NCI-H1694 (cell line): Measurements from ENCODE around the gene MYO16.

Experiments
- DNase-seq: peaks from one replicate; lab custom pipeline; 2025; lab: John Stamatoyannopoulos, UW

The MYO16 gene

GRCh38 chr13:109154546-109154945, 525.1 kb downstream of the MYO16 start:
- DNase-seq = no peak

GRCh38 chr13:109154966-109155761, 525.8 kb downstream of the MYO16 start:
- no peak for DNase-seq

- no peak for DNase-seq
Measured at GRCh38 chr13:109156181-109156935, 526.9 kb downstream of the MYO16 start.

GRCh38 chr13:109157275-109157674, 527.9 kb downstream of the MYO16 start:
- no peak for DNase-seq

- no peak for DNase-seq
Measured at GRCh38 chr13:109158383-109158782, 529.0 kb downstream of the MYO16 start.

GRCh38 chr13:109159650-109160309, 530.4 kb downstream of the MYO16 start:
- no peak for DNase-seq

GRCh38 chr13:109160357-109160756, 530.9 kb downstream of the MYO16 start:
- DNase-seq = no peak

GRCh38 chr13:109160887-109161669, 531.7 kb downstream of the MYO16 start:
- DNase-seq = no peak

GRCh38 chr13:109162248-109163036, 533.0 kb downstream of the MYO16 start:
- no peak for DNase-seq

- DNase-seq = no peak
Measured at GRCh38 chr13:109163037-109163379, 533.6 kb downstream of the MYO16 start.

- DNase-seq = no peak
Measured at GRCh38 chr13:109165417-109165904, 536.0 kb downstream of the MYO16 start.

- DNase-seq = no peak
Measured at GRCh38 chr13:109166804-109167203, 537.4 kb downstream of the MYO16 start.

- DNase-seq = no peak
Measured at GRCh38 chr13:109172136-109172535, 542.7 kb downstream of the MYO16 start.

GRCh38 chr13:109175666-109176065, 546.3 kb downstream of the MYO16 start:
- DNase-seq = no peak

GRCh38 chr13:109180905-109181425, 551.6 kb downstream of the MYO16 start:
- no peak for DNase-seq

- no peak for DNase-seq
Measured at GRCh38 chr13:109182777-109183465, 553.5 kb downstream of the MYO16 start.

- DNase-seq = no peak
Measured at GRCh38 chr13:109191413-109191812, 562.0 kb downstream of the MYO16 start.

GRCh38 chr13:109192306-109192705, 562.9 kb downstream of the MYO16 start:
- no peak for DNase-seq

- no peak for DNase-seq
Measured at GRCh38 chr13:109196948-109197347, 567.5 kb downstream of the MYO16 start.

GRCh38 chr13:109198585-109198984, 569.2 kb downstream of the MYO16 start:
- no peak for DNase-seq
